A673 (cell line): ENCODE measurements around the gene PHF1. TPM values are rescaled to one million over a fixed set of nuclear protein-coding genes. Genes with fewer than 3 reads are reported as not detected.

ENCODE experiments used
- BruUV-seq: library from RNA; stranded (reverse); fragments of 400-500 nt; replicated peaks from 2 replicates; lab custom pipeline; 2021; lab: Mats Ljungman, UMichigan
- CTCF ChIA-PET: fragments of 300-600 bp; sonication (Branson Sonifier 250); formaldehyde crosslinking; loops from one replicate; lab custom pipeline; 2022; ENCODE audit warnings: antibody characterized with exemption; lab: Charles Lee
- POLR2A ChIA-PET: fragments of 300-600 bp; sonication (Branson Sonifier 250); formaldehyde crosslinking; loops from one replicate; lab custom pipeline; 2022; ENCODE audit warnings: antibody characterized with exemption; ENCODE audit not compliant: low non-redundant PET; lab: Charles Lee
- DNase-seq: peaks from one replicate; pipeline ENCODE4 v3.0.0-alpha.2; 2015; ENCODE audit warnings: low spot score
- H3K27ac ChIP-seq: fragments of 200-600 bp; sonication (generic); 2 replicates; pipeline ENCODE4 v1.5.1; 2016; ENCODE audit warnings: mixed run types, low read depth, mild to moderate bottlenecking, mixed read lengths, antibody characterized with exemption, low read length; ENCODE audit not compliant: poor library complexity, severe bottlenecking
- H3K27me3 ChIP-seq: fragments of 200-600 bp; sonication (generic); replicated peaks from 2 replicates; pipeline ENCODE4 v1.6.1; 2017; ENCODE audit warnings: mixed run types, low read depth, mild to moderate bottlenecking, mixed read lengths, antibody characterized with exemption, low read length; ENCODE audit not compliant: insufficient read depth, poor library complexity
- H3K36me3 ChIP-seq: fragments of 200-600 bp; sonication (generic); 2 replicates; pipeline ENCODE4 v1.6.1; 2016; ENCODE audit warnings: mixed run types, mild to moderate bottlenecking, mixed read lengths, antibody characterized with exemption, low read length; ENCODE audit not compliant: insufficient read depth, poor library complexity, severe bottlenecking
- H3K4me1 ChIP-seq: fragments of 200-600 bp; sonication (generic); 2 replicates; pipeline ENCODE4 v1.6.1; 2017; ENCODE audit warnings: mixed run types, mild to moderate bottlenecking, mixed read lengths, antibody characterized with exemption, low read length; ENCODE audit not compliant: insufficient read depth, poor library complexity, severe bottlenecking
- H3K4me3 ChIP-seq: fragments of 200-600 bp; sonication (generic); 2 replicates; pipeline ENCODE4 v1.5.1; 2016; ENCODE audit warnings: low read depth, mixed run types, mild to moderate bottlenecking, mixed read lengths, low read length; ENCODE audit not compliant: poor library complexity, severe bottlenecking
- H3K9me3 ChIP-seq: fragments of 200-600 bp; sonication (generic); 2 replicates; pipeline ENCODE4 v1.6.1; 2016; ENCODE audit warnings: mixed run types, low read depth, mild to moderate bottlenecking, mixed read lengths, antibody characterized with exemption, low read length; ENCODE audit not compliant: poor library complexity, severe bottlenecking
- CTCF ChIP-seq: fragments of 300-800, 200-600 bp; sonication (generic); conservative IDR thresholded peaks from 2 replicates; pipeline ENCODE4 v1.5.1; 2017; ENCODE audit warnings: low read depth, mild to moderate bottlenecking, antibody characterized with exemption, low read length, moderate library complexity, mixed read lengths
- EZH2 ChIP-seq: fragments of 200-600 bp; sonication (generic); IDR thresholded peaks from 2 replicates; pipeline ENCODE4 v1.6.1; 2017; ENCODE audit warnings: borderline replicate concordance, low read depth, mild to moderate bottlenecking, mixed read lengths, antibody characterized with exemption, low read length; ENCODE audit not compliant: poor library complexity, severe bottlenecking
- intact Hi-C: fragments of 100-400 bp; cut with micrococcal nuclease; formaldehyde crosslinking; loops from one replicate; pipeline ENCODE4 v1.10.0; 2022; ENCODE audit not compliant: unreplicated experiment
- total RNA-seq: library from RNA; stranded (reverse); gene quantifications from 2 replicates; pipeline ENCODE4 v1.2.3, GENCODE V29; 2021

PHF1 gene
- total RNA-seq, 1 experiment from 2014 or later = 53.5 TPM

DNA sequence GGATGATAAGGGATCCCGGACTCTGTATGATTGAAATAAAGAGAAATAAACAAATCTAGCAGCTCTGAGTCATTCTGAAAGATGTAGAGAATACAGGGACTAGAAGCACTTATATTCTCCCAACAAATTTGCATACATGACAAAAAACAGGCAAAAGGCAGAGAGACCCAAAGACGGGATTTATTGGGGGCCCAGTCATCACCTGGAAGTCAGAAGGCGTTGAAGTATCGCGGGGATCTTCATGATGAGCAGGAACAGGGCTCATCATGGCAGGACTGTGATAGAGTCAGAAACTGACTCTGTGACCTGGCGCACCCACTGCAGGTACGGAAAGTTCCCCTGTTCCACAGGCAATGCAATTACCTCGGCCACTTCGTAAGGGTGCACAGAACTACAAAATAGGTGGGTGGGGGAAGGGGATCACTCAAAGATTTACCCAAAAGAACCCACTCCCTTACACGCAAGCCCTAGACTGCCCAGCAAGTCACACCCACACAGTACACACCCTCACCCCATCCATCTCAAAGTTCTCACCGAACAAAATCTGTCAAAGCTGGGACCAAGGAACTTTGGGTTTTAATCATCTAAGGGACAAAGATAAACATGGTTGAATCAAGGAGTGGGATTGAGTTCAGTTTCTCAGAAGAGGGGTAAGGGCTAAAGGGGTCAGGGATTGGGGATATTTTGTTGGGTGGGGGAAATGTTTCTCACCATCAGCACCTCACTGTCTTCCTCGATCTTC is 5.7 kb downstream of the PHF1 start:
- H3K4me1 ChIP-seq = peaks cover 24% of the 10 kb centered on the region
- H3K4me3 ChIP-seq = peak overlapping the region; percentile 61
- no peak for DNase-seq
- H3K27ac ChIP-seq = peak overlapping the region; percentile 72
- TF ChIP-seq EZH2 = no peak
- TF ChIP-seq CTCF = no peak
- ChIA-PET CTCF (no interaction called here), POLR2A (no interaction called here)
- TSS peak; percentile 73 for BruUV-seq
- H3K27me3 ChIP-seq = no peaks in the 10 kb centered on the region
- intact Hi-C loops = loop anchor here (10.0 kb wide), 1 partner anchor 102 kb away; the partner anchor contains the start of genes TAPBP and ZBTB22
- H3K36me3 ChIP-seq = peaks cover 45% of the 10 kb centered on the region
- no peaks in the 10 kb centered on the region for H3K9me3 ChIP-seq

DNA sequence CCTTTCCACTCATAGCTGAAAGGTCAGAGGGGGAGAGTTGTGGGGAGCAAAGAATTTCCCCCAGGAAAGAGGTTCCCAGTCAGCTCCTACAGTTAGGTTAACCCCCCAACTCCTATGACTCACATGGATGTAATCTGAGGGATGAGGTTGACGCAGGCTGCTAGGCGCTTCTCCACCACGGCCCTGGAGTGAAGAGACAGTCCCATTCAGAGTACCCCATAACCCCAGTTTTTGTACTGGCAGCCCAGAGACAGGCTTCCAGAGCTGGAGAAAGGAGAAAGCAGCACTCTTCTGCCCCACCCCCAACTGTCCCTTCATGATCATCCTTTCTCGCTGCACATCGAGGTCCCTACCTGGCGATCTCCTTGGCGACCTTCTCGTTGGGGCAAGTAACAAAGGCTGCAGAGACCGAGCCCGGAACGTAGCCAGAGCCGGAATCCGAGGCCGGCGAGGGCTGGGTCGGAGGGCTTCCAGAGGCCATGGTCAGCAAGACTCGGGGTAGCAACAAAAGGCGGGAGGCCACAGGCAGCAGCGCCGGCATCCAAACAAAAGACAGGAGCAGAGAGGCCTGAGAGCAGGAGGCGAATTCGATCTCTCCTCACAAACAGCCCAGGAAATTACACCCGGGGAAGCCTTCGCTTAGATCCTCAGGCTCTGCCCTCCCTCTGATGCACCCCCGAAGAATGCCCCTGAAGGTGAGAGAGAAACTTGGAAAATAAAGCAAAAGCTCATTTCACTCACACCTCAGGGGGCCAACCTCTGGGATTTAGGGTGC is 6.5 kb downstream of the PHF1 start:
- CTCF ChIA-PET = no interaction called here
- Histone ChIP-seq H3K36me3 (peaks cover 43% of the 10 kb centered on the region), H3K4me1 (peaks cover 24% of the 10 kb centered on the region), H3K27ac (peak overlapping the region; percentile 72), H3K9me3 (no peaks in the 10 kb centered on the region), H3K27me3 (no peaks in the 10 kb centered on the region), H3K4me3 (peak overlapping the region; percentile 61)
- TF ChIP-seq CTCF (no peak), EZH2 (no peak)
- BruUV-seq = no TSS peak
- POLR2A ChIA-PET = no interaction called here
- intact Hi-C loops = loop anchor here (10.0 kb wide), 1 partner anchor 103 kb away; the partner anchor contains the start of genes TAPBP and ZBTB22
- DNase-seq = no peak

DNA sequence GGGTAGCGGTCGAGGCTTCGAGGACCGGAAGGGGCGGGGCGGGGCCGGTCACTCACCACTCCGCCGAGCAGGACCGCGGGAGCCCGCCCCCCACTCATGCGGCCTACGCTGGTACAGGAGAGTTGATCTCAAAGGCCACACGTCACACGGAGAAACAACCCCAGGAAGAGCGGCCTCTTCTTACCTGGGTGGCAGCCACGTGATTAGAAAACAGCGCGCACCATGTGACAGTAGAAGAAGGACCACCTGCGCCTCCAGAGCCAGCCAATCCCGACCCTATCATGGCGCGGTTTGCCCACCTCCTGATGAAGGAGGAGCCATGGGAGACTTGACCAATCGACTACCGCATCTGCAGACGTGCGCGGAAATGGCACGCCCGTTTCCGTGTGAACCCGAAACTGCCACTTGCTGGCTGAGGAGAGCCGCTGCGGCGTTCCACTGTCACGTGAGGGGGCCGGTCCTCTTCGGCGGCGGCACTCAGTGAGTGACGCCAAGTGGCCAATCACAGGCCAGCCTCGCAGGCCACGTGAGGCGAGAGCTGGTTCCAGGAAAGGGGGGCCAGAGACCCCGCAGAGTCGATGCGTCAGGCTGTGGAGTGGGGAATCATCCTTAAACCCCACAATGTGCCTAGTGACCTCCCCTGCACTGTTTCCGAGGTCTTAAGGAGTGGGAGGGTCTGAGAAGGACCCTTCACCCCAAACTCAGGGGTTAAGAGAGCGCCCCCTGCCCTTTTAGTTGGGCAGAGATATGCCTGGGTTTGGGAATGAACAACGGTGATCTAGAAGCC is 7.3 kb downstream of the PHF1 start, which contains the start of gene CUTA:
Gene CUTA, minus strand, starts transcription at position 205 of the 787 bp plus-strand sequence. Its CDS starts 107 bp downstream, at position 98.
- no peak for TF ChIP-seq EZH2
- TF ChIP-seq CTCF = peak; percentile 55
- H3K27me3 ChIP-seq = no peaks in the 10 kb centered on the region
- BruUV-seq = no TSS peak
- intact Hi-C loops = loop anchor here (10.0 kb wide), 1 partner anchor 103 kb away; the partner anchor contains the start of genes TAPBP and ZBTB22
- no peaks in the 10 kb centered on the region for H3K9me3 ChIP-seq
- H3K4me1 ChIP-seq = peaks cover 24% of the 10 kb centered on the region
- ChIA-PET POLR2A (no interaction called here), CTCF (interaction anchor here (0.8 kb wide), 1 partner anchor 13 kb away, joined by 3 read pairs; no protein-coding TSS in a partner anchor)
- peaks cover 35% of the 10 kb centered on the region for H3K36me3 ChIP-seq
- H3K27ac ChIP-seq = peak within 1 kb of the TSS; percentile 81
- DNase-seq = peak; percentile 100
- peak within 1 kb of the TSS; percentile 61 for H3K4me3 ChIP-seq
